Hematopoietic multipotent progenitor cell (in vitro differentiated cells): ENCODE measurements around the gene OPRL1. TPM values are rescaled to one million over a fixed set of nuclear protein-coding genes. Genes with fewer than 3 reads are reported as not detected.

Source experiments
- DNase-seq, 3 donors: peaks; one replicate each; pipeline ENCODE4 v3.0.0-alpha.2; 2011 to 2015; ENCODE audit warnings: low read depth in 2 of 3, low spot score in 2 of 3
- total RNA-seq: library from RNA; depleted of rRNA; stranded (reverse); fragments of >200 nt; gene quantifications from one replicate; pipeline ENCODE4 v1.2.3, GENCODE V29; 2012

The OPRL1 gene
- total RNA-seq, result 10.5 TPM

- peak in 2 of 3 donors; percentile 32 to 33 for DNase-seq
These were observed at the start of gene OPRL1 for GRCh38 chr20:64080013-64080812. Gene OPRL1 (plus strand): TSS chr20:64080082. CDS start chr20:64092721, 12,639 bp downstream.

GRCh38 chr20:64030371-64031134 lies 49.3 kb upstream of the OPRL1 start:
- DNase-seq, result no peak

GRCh38 chr20:64031822-64032314 lies 48.0 kb upstream of the OPRL1 start:
- no peak for DNase-seq

GRCh38 chr20:64032706-64033624 lies 46.9 kb upstream of the OPRL1 start:
- no peak for DNase-seq

- no peak for DNase-seq
These were observed 45.8 kb upstream of the OPRL1 start for GRCh38 chr20:64033981-64034493.

GRCh38 chr20:64035066-64035932 lies 44.6 kb upstream of the OPRL1 start:
- no peak for DNase-seq

- no peak for DNase-seq
These were observed 43.9 kb upstream of the OPRL1 start, which contains the start of gene C20orf204 for GRCh38 chr20:64035933-64036345. Gene C20orf204 (plus strand): TSS chr20:64036182. CDS start chr20:64036324, 142 bp downstream.

GRCh38 chr20:64036346-64037198 lies 43.3 kb upstream of the OPRL1 start:
- peak in 1 of 3 donors; percentile 62 for DNase-seq

- no peak for DNase-seq
These were observed 42.7 kb upstream of the OPRL1 start for GRCh38 chr20:64037199-64037497.

GRCh38 chr20:64037498-64038213 lies 42.2 kb upstream of the OPRL1 start:
- DNase-seq, result no peak

GRCh38 chr20:64038224-64038564 lies 41.7 kb upstream of the OPRL1 start:
- DNase-seq, result no peak

- peak; percentile 53 to 73 (median 68) for DNase-seq
These were observed 41.2 kb upstream of the OPRL1 start for GRCh38 chr20:64038565-64039292.

- no peak for DNase-seq
These were observed 40.4 kb upstream of the OPRL1 start for GRCh38 chr20:64039293-64040160.

- no peak for DNase-seq
These were observed 39.4 kb upstream of the OPRL1 start for GRCh38 chr20:64040231-64041039.

- DNase-seq, result no peak
These were observed 38.7 kb upstream of the OPRL1 start for GRCh38 chr20:64041040-64041780.
